HG03039 (cell line): Measurements from ENCODE around the gene LRRTM2.
"Not testable (repeated sequence)": the region's sequence is repeated elsewhere in the genome, so short reads cannot be mapped to it uniquely, and the experiment has no call there.

Experiments used
- ATAC-seq: cut with Tn5 transposase; IDR thresholded peaks from one replicate; pipeline ENCODE4 v1.9.1; 2021; ENCODE audit warnings: mild to moderate bottlenecking, moderate library complexity; ENCODE audit not compliant: unreplicated experiment

LRRTM2 gene

GRCh38 chr5:138874771-138875551 lies at the start of gene LRRTM2:
LRRTM2 (minus strand) TSS chr5:138875335; CDS start chr5:138874911, 424 bp downstream.
- ATAC-seq: no peak

GRCh38 chr5:138922494-138922893 lies 47.4 kb upstream of the LRRTM2 start:
- no peak for ATAC-seq

- ATAC-seq: not testable (repeated sequence)
Observed at GRCh38 chr5:138921362-138921761, 46.2 kb upstream of the LRRTM2 start.

GRCh38 chr5:138920181-138920580 lies 45.0 kb upstream of the LRRTM2 start:
- no peak for ATAC-seq

- no peak for ATAC-seq
Observed at GRCh38 chr5:138918686-138919085, 43.6 kb upstream of the LRRTM2 start.

GRCh38 chr5:138914338-138914737 lies 39.2 kb upstream of the LRRTM2 start:
- ATAC-seq: no peak

- ATAC-seq: no peak
Observed at GRCh38 chr5:138913773-138914172, 38.6 kb upstream of the LRRTM2 start.

- no peak for ATAC-seq
Observed at GRCh38 chr5:138912093-138912492, 37.0 kb upstream of the LRRTM2 start.

GRCh38 chr5:138911441-138911840 lies 36.3 kb upstream of the LRRTM2 start:
- ATAC-seq: no peak

GRCh38 chr5:138910546-138911185 lies 35.5 kb upstream of the LRRTM2 start:
- ATAC-seq: no peak

GRCh38 chr5:138909734-138910133 lies 34.6 kb upstream of the LRRTM2 start:
- ATAC-seq: no peak

- no peak for ATAC-seq
Observed at GRCh38 chr5:138905541-138905940, 30.4 kb upstream of the LRRTM2 start.

- ATAC-seq: no peak
Observed at GRCh38 chr5:138903130-138903775, 28.1 kb upstream of the LRRTM2 start.

GRCh38 chr5:138901716-138902115 lies 26.6 kb upstream of the LRRTM2 start:
- no peak for ATAC-seq

- no peak for ATAC-seq
Observed at GRCh38 chr5:138900281-138900965, 25.3 kb upstream of the LRRTM2 start.

GRCh38 chr5:138898742-138899141 lies 23.6 kb upstream of the LRRTM2 start:
- ATAC-seq: no peak

- no peak for ATAC-seq
Observed at GRCh38 chr5:138898299-138898698, 23.2 kb upstream of the LRRTM2 start.

GRCh38 chr5:138895918-138896317 lies 20.8 kb upstream of the LRRTM2 start:
- no peak for ATAC-seq

- ATAC-seq: no peak
Observed at GRCh38 chr5:138890644-138891043, 15.5 kb upstream of the LRRTM2 start.

GRCh38 chr5:138889994-138890393 lies 14.9 kb upstream of the LRRTM2 start:
- no peak for ATAC-seq

GRCh38 chr5:138884554-138884953 lies 9.4 kb upstream of the LRRTM2 start:
- ATAC-seq: no peak
